Pancreas (tissue), 10 donors: ENCODE measurements around the gene ACSS1. TPM values are rescaled to one million over a fixed set of nuclear protein-coding genes. Genes with fewer than 3 reads are reported as not detected.

Source experiments
- ATAC-seq, 4 donors: fragments of 200-7000 bp; cut with Tn5 transposase; one replicate each; pipeline versions ENCODE4 v1.8.0 to v1.9.1; 2020; ENCODE audit warnings: mild to moderate bottlenecking in 4 of 4, moderate library complexity in 4 of 4
- DNase-seq, 6 donors: peaks; one replicate each; pipeline ENCODE4 v3.0.0-alpha.2; 2020
- FAIRE-seq: peaks from 2 replicates; lab custom pipeline; 2012; peaks lifted over from hg19 to GRCh38; lab: Jason Lieb, UNC
- H3K27ac ChIP-seq, 4 donors: fragments of 200-600 bp; sonication (generic); 1 replicate in 3 of 4; 2 replicates in 1 of 4; pipeline versions ENCODE4 v1.5.0 to v1.8.0; 2020
- H3K27me3 ChIP-seq, 4 donors: fragments of 200-600 bp; one replicate each; pipeline ENCODE4 v1.8.0; 2021
- H3K36me3 ChIP-seq, 3 donors: fragments of 200-600 bp; sonication (generic) in 1 of 3; one replicate each; pipeline versions ENCODE4 v1.5.0 to v1.8.0; 2020 to 2021
- H3K4me1 ChIP-seq, 3 donors: fragments of 200-600 bp; one replicate each; pipeline ENCODE4 v1.8.0; 2021
- H3K4me3 ChIP-seq, 4 donors: fragments of 200-600 bp; sonication (generic) in 2 of 4; one replicate each; pipeline versions ENCODE4 v1.5.0 to v1.8.0; 2020 to 2021
- H3K9me3 ChIP-seq, 4 donors: fragments of 200-600 bp; one replicate each; pipeline ENCODE4 v1.8.0; 2021
- CTCF ChIP-seq, 4 donors: fragments of 200-600 bp; sonication (generic) in 3 of 4; IDR thresholded peaks; one replicate each; pipeline versions ENCODE4 v1.5.0 to v1.8.0; 2021; ENCODE audit warnings: antibody characterized with exemption in 4 of 4
- WGBS, 2 donors: extraction: QIAGEN DNeasy Blood & Tissue Kit; methylation state at CpG; one replicate each; pipeline ENCODE4 v1.1.7; 2013; 5-methylcytosine and 5-hydroxymethylcytosine counted together
- intact Hi-C, 3 donors: fragments of 100-400 bp; cut with DNase I; formaldehyde crosslinking; loops; one replicate each; pipeline versions ENCODE4 v1.11.1 to v1.14.2; 2022
- polyA plus RNA-seq, 2 donors: library from polyadenylated mRNA; stranded (reverse); fragments of 200-250 nt; gene quantifications; one replicate each; pipeline ENCODE4 v1.2.3, GENCODE V29; 2013
- total RNA-seq, 6 donors: library from RNA; stranded (reverse); fragmentation: NEBNext Ultra II Directional in 4 of 6; extraction: Animal tissue kit (Norgen Biotek cat#: 25700) in 4 of 6; gene quantifications; one replicate each; pipeline versions ENCODE4 v1.2.1 to v1.2.4, GENCODE V29; 2021 to 2023
- donor health status: healthy with polysubstance abuse.
- donor health status: DM: no; HTN: no; CAD: no; lungs with moderate emphysema.
- donor health status: DM: no; HTN: no; CAD: no.
- donor health status: control.
- donor health status: control.
- donor health status: Bipolar disorder and iron deficiency.
- donor health status: DM: yes; HTN: yes; CAD: no.
- donor health status: DM: no; HTN: no; CAD: no.
- donor health status: DM: no; HTN: no; CAD: no.
- donor health status: DM: yes; HTN: yes; CAD: no.

ACSS1 gene
- total and polyA plus RNA-seq, 8 donors: 30.4 to 47.2 (median 36.0) TPM

DNA sequence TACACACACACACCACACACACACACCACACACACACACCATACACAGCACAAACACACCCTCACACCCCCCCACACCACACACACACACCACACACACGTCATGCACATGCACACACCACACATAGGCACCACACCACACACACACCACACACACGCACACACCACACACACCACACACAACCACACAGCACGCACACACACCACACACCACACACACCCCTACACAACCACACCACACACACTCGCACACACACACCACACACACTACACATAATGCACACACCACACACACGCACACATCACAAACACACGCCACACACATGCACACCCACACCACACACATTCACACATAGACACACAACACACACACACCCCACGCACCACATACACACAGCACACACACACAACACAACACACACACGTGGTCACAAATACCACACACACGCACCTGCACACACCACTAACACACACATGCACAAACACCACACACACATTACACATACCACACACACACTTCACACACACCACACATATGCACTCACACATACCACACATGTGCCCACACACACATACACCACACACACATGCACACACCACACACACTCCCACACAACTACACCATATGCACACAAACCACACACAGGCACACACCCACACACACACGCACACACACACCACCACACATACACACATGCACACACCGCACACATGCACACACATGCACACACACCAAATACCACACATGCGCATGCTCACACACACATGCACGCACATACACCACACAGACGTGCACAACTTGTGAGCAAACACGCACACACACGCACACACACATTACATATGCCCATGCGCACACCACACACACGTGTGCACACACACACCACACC lies 9.4 kb upstream of the ACSS1 start:
- no peak overlapping the region for H3K27ac ChIP-seq
- H3K27me3 ChIP-seq: no peaks in the 10 kb centered on the region
- intact Hi-C loops: loop anchor here (2.0 to 10.0 kb wide), 3 partner anchors 73 to 110 kb away; partner anchors contain the start of gene APMAP (in 1 of the 3)
- H3K4me3 ChIP-seq: no peak overlapping the region
- no peaks in the 10 kb centered on the region for H3K36me3 ChIP-seq
- 85 to 91% methylated on average over 18 of the region's 18 CpGs for WGBS, 2 donors
- FAIRE-seq: no peak
- TF ChIP-seq CTCF (IDR thresholded peaks at IDR 0.05): no peak
- DNase-seq: peak in 1 of 6 donors; percentile 22
- H3K9me3 ChIP-seq: no peaks in the 10 kb centered on the region
- peaks cover 0 to 10% (median 0%) of the 10 kb centered on the region in 3 donors for H3K4me1 ChIP-seq
- no peak for ATAC-seq

GRCh38 chr20:25066386-25066785 lies 8.4 kb upstream of the ACSS1 start:
- Histone ChIP-seq H3K9me3 (no peaks in the 10 kb centered on the region), H3K27me3 (no peaks in the 10 kb centered on the region), H3K4me1 (peaks cover 8 to 19% (median 9%) of the 10 kb centered on the region in 3 donors), H3K36me3 (no peaks in the 10 kb centered on the region), H3K27ac (no peak overlapping the region), H3K4me3 (no peak overlapping the region)
- no peak for FAIRE-seq
- 12 to 18% methylated on average over 6 of the region's 6 CpGs for WGBS, 2 donors
- TF ChIP-seq CTCF (IDR thresholded peaks at IDR 0.05): no peak
- peak in 3 of 6 donors; percentile 50 to 63 (median 60) for DNase-seq
- ATAC-seq: peak; percentile 63 to 74 (median 67)
- intact Hi-C loops: loop anchor here (2.0 to 10.0 kb wide), 3 partner anchors 72 to 111 kb away; partner anchors contain the start of gene APMAP (in 1 of the 3)

DNA sequence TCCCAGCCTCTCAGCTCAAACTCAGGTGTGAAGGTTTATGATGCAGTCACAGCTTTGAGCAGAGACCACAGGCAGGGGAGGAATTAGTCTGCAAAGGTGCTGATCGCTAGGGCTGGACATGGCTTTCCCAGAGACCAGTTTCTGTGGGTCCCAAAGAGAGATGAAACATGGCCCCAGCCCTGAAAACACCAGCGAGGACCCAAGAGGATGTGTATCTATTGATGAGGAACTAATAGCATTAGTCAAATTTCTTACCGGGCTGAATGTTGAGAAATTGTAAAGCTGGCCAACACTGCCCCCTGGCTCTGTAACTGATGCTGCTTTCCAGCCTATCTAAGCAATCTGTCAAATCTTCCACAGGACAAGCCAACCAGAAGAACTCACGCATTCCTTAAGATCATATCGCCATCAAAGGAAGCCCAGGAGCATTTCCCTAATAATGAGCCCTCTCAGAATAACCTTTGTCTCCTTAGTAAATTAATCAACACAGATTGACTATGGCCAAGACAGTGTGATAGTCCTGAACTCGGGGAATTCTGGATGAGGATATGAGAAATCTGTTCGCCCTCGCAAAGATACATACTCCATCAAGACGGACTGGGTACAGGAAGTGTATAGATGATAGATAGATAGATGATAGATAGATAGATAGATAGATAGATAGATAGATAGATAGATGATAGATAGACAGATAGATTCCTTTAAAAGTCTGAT lies 7.8 kb upstream of the ACSS1 start:
- Histone ChIP-seq H3K36me3 (no peaks in the 10 kb centered on the region), H3K4me3 (no peak overlapping the region), H3K4me1 (peaks cover 9 to 24% (median 14%) of the 10 kb centered on the region in 3 donors), H3K27me3 (no peaks in the 10 kb centered on the region), H3K27ac (no peak overlapping the region), H3K9me3 (no peaks in the 10 kb centered on the region)
- DNase-seq: peak in 2 of 6 donors; percentile 47 to 70
- peak; percentile 35 to 58 (median 58) for TF ChIP-seq CTCF (IDR thresholded peaks at IDR 0.05)
- no peak for FAIRE-seq
- peak; percentile 74 to 88 (median 82) for ATAC-seq
- intact Hi-C loops: loop anchor here (2.0 to 10.0 kb wide), 3 partner anchors 71 to 112 kb away; partner anchors contain the start of gene APMAP (in 1 of the 3)
- WGBS, 2 donors: 12 to 15% methylated on average over 9 of the region's 9 CpGs

DNA sequence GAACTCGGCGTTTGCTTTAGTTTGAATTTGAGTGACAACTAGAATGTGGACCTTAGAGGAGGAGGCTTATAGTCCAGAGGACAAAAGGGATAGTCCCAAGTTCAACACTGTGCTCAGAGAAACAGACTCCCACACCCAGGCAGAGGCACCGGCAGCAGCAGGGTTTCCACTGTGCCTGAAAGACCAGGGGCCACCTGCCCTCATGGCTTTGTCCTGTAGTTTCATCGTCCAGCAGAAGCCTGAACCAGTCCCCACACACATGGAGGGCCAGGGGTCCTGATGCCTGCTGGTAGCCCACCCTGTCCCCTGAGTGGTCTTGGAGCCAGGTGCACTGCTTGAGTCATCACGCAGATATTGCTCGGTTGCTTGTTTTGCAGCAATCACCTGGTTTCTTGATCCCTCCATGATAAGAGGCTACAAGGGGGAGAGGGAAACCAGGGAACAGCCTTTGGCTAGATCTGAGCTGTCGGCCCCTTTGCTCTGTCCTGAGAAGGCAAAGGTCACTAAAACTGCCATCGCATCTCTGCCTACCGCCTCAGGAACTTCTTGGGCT lies 7.2 kb upstream of the ACSS1 start:
- TF ChIP-seq CTCF (IDR thresholded peaks at IDR 0.05): no peak
- Histone ChIP-seq H3K4me1 (peaks cover 9 to 24% (median 14%) of the 10 kb centered on the region in 3 donors), H3K9me3 (no peaks in the 10 kb centered on the region), H3K4me3 (no peak overlapping the region), H3K27me3 (no peaks in the 10 kb centered on the region), H3K27ac (no peak overlapping the region), H3K36me3 (no peaks in the 10 kb centered on the region)
- no peak for ATAC-seq
- WGBS, 2 donors: 50 to 55% methylated on average over 9 of the region's 9 CpGs
- DNase-seq: peak in 1 of 6 donors; percentile 26
- FAIRE-seq: no peak
- intact Hi-C loops: loop anchor here in 2 of 3 donors (2.0 to 10.0 kb wide), 3 partner anchors 70 to 112 kb away; partner anchors contain the start of gene APMAP (in 1 of the 2)
